Stimulated activated CD4-positive, alpha-beta T cell treated with anti-CD3 and anti-CD28 coated beads, Interleukin-12 subunit alpha, Interleukin-12 subunit beta, amount 100 ng/mL, for 48 hours (primary cell): ENCODE data around the gene EBF4.

Source experiments
- DNase-seq, 3 donors: peaks; one replicate each; pipeline ENCODE4 v3.0.0-alpha.2; 2020; ENCODE audit warnings: low read depth in 2 of 3, low spot score in 1 of 3

Gene EBF4

GRCh38 chr20:2809690-2810089 is 117.1 kb downstream of the EBF4 start:
- no peak for DNase-seq
